CD4-positive, alpha-beta T cell treated with Interleukin-4 for 1 hour (primary cell): ENCODE results near the gene WDR33.
"Not testable (repeated sequence)": the region's sequence is repeated elsewhere in the genome, so short reads cannot be mapped to it uniquely, and the experiment has no call there.

ENCODE experiments used
- DNase-seq, 2 donors: peaks; one replicate each; pipeline ENCODE4 v3.0.0-alpha.2; 2020 to 2022

Gene WDR33

DNA sequence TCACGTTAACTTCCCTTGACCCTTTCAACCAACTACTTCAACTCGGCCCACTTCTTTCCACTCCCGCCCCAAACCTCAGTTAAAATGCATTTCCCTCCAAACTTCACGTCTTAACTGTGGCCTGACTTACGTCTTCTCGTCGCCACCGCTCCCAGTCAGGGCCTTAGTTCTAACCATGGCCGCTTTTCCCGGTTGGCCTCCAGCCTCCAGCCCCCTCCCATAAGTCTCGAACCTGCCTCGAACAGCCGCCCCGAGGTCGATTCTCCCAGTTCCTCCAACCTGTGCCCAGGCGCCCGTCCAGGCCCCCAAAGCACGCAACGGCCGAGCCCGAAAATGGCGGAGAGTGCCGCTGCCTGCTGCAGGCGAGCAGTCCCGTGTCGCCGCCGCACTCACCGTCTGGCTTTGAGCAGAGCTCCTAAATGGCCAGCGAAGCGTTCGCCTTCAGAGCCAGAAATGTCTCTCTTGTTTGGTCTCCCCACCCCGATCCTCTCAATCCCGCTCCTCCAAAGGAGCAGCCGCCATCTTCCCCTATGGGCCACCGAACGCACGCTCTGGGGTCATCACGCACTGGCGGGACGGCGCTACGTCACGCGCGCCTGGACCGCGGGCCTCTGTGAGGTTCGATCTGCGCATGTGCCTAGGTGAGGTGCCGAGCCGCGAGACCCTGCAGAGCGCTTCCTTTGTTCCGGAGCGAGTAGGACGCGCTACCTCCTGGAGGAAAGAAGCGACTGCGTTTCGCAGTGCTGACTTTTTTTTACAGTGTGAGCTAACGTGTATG lies at the start of gene WDR33:
TSS of gene WDR33 (minus strand) at position 553 of the 778 bp plus-strand sequence. CDS start 40,190 bp downstream, outside the sequence.
- DNase-seq = peak; percentile 94

- no peak for DNase-seq
These were observed 49.2 kb upstream of the WDR33 start for GRCh38 chr2:127860130-127860529.

GRCh38 chr2:127859712-127860085 lies 48.7 kb upstream of the WDR33 start:
- DNase-seq = peak; percentile 77 to 78

DNA sequence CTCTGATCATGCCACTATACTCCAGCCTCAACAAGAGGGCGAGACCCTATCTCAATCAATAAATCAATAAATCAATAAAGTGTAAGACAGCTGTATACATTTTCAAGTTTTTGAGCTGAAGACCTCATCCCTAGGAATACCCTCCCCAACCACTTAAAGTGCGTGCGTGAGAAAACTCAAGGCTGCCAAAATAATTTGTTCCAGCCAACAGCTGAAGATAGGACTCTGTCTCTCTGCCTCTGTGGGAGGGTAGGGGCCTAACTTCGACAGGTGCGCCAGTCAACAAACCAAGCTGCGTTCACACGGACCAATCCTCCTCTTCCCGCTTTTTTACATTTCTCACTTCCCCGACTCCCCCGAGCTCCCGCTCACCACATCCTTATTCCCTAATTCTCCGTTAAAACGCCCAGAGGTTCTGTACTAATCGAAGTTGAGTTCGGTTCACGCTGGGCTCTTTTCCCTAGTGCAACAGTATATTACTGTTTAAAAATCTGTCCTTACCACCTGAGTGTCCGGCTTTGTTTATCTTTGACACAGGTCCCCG lies 46.4 kb upstream of the WDR33 start:
- DNase-seq = peak in 1 of 2 donors; percentile 19

DNA sequence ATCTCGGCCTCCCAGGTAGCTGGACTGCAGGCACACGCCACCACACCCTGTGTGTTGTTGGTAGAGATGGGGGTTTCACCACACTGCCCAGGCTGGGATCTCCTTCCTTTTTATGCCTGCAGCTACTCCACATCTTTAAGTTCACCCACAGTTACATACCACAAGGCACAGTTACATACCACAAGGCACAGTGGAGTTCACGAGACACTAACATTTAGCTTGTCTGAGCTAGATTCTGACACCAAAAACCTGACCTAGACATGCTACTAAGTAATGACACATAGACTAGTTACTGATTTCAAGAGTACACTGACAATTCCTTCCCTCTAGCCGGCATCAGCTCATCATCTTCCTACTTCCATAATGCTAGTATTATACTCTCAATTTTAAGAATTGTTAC lies 42.7 kb upstream of the WDR33 start:
- no peak for DNase-seq

DNA sequence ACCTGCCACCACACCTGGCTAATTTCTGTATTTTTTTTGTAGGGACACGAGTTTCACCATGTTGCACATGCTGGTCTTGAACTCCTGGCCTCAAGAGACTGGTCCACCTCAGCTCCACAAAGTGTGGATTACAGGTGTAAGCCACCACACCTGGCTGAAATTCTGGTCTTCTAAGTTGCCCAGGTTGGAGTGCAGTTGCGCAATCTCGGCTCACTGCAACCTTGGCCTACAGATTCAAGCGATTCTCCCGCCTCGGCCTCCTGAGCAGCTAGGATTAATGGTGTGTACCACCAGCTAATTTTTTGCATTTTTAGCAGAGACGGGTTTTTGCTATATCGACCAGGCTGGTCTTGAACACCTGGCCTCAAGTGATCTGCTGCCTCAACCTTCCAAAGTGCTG lies 41.4 kb upstream of the WDR33 start:
- no peak for DNase-seq

DNA sequence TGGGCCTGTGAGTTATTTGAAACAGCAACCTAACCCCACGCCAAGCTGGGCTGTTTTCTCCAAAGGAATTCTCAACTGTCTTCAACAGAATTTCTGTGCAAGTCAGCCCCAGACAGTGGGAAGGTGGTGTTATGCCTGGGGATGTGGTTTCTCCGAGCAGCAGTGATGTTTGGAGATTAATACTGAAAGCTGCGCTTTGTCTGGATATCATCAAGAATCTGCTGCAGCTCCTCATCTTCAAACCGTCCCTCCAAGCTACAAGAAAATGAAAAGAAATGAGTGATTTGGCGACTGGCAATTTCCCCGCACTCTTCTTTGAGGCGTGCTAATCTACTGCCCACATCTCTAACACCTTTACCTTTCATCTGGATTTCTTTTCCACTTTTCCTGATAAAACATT lies 37.0 kb upstream of the WDR33 start:
- DNase-seq = no peak

DNA sequence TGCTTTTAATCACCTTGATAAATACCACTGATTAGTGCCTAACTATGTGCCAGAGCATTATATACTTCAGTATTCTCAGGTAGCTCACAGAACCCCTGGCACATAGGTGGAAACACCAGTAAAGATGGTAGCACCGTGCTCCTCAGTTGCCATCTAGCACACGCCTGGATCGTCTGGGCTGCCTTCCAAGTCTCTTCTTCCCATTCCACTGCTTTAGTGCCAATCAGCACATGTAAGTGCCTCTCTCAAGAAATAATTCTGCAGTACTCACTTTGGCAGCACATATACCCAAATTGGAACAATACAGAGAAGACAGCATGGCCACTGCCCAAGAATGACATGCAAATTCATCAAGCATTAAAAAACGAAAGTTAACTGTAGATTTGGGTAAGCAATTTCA lies 34.0 kb upstream of the WDR33 start:
- no peak for DNase-seq

GRCh38 chr2:127843677-127844076 lies 32.7 kb upstream of the WDR33 start:
- no peak for DNase-seq

- DNase-seq = no peak
These were observed 30.7 kb upstream of the WDR33 start for GRCh38 chr2:127841466-127842178.

- no peak for DNase-seq
These were observed 29.9 kb upstream of the WDR33 start for GRCh38 chr2:127840893-127841292.

GRCh38 chr2:127834951-127835350 lies 24.0 kb upstream of the WDR33 start:
- DNase-seq = no peak

GRCh38 chr2:127829845-127830246 lies 18.9 kb upstream of the WDR33 start:
- peak; percentile 74 to 79 for DNase-seq

DNA sequence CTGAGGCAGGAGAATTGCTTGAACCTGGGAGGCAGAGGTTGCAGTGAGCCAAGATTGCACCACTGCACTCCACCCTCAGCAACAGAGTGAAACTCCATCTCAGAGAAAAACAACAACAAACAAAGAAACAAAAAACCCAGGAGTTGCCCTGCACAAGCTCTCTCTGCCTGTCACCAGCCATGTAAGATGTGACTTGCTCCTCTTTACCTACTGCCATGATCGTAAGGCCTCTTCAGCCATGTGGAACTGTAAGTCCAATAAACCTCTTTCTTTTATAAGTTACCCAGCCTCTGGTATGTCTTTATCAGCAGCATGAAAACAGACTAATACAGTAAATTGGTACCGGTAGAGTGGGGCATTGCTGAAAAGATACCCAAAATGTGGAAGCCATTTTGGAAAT lies 15.7 kb upstream of the WDR33 start:
- DNase-seq = not testable (repeated sequence)

DNA sequence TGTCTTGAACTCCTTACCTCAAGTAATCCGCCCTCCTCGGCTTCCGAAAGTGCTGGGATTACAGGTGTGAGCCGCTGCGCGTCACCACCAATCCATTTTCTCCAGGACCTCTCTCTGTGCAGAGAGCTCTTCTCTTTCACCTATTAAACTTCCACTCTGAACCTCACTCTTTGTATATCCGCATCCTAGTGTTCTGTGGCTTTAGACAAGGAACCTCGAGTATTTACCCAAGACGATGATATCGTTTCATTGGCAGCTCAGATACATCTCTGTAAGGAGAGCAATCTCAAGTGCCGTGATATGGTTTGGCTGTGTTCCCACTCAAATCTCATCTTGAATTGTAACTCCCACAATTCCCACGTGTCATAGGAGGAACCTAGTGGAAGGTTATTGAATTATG lies 15.1 kb upstream of the WDR33 start:
- DNase-seq = no peak

DNA sequence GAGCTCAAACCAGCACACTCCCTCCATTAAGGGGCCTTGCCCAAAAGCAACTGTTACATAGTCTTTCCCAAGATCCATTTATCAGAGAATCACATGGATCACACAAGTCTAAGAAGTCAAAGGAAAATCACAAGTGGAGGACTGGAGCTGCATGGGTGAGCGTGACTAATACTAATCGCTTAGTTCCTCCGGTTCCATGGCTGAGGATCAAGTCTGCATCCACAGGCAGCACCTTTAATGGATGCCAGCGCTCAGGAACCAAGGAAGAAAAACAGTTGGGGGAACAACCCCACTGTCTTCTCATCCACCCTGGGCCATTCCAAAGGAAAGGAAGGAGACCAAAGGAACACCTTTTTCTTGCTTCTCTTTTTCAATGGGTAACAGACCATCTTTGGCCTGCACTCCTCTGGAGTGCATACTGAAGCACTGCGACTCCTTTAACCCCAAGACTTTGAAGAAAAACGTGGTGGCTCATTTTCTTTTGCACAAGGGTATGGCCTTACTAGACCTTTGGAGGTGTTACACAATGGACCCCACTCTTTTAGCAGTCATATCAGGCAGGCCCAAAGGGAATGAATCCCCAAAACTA lies 9.2 kb upstream of the WDR33 start:
- no peak for DNase-seq

DNA sequence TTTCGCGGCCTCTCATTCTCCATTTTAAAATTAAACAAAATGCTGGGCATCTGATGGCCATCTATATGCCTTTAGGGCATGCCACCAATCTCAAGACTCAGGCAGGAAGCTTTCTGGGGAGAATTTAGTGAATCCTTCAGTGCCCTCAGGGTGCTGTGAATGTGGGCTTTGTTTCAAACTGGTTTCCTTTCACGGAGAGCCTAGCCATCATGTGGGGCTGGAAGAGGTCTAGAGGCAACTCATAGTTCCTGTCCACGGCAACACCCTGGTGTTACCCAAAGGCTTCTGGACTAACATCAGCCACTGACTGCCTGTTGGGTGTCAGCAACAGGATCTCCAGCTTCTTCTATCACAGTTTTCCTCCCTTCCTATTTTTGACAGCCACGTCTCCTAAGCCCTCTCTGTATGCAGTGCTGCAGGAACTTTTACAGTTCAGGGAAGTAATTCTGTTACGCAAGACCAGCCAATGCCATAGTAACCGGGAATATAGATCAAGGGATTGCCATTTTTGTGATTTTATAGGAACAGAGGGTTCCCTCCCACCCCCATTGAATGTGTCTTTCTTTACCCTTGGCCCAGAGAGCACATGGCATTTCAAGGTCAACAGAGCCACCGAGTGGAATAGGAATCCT lies 7.9 kb upstream of the WDR33 start:
- DNase-seq = no peak

- DNase-seq = no peak
These were observed 7.3 kb upstream of the WDR33 start for GRCh38 chr2:127818241-127818640.

DNA sequence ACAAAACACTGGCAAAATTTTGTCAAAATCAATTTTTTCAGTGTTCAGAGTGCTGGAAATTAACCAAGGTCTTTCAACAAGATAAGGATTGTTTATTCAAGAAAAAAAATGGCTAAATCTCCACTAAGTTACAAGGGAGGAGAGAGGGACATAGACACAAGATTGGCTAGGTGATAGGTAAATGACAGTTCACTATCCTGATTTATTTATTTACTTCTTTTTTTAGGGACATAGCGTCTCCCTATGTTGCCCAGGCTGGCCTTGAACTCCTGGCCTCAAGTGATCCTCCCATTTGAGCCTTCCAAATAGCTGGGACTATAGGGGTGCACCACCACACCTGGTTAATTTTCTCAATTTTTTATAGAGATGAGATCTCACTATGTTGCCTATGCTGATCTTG lies 3.7 kb upstream of the WDR33 start:
- DNase-seq = no peak

DNA sequence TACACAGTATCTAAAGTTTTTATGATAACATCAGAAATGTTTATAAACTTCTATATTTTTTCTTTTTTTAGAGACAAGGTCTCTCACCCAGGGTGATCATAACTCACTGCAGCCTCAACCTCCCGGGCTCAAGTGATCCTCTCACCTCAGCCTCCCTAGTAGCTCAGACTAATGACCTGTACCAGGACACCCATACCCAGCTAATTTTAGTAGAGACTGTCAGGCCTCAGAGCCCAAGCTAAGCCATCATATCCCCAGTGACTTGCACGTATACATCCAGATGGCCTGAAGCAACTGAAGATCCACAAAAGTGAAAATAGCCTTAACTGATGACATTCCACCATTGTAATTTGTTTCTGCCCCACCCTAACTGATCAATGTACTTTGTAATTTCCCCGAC lies 1.5 kb upstream of the WDR33 start:
- DNase-seq = not testable (repeated sequence)

DNA sequence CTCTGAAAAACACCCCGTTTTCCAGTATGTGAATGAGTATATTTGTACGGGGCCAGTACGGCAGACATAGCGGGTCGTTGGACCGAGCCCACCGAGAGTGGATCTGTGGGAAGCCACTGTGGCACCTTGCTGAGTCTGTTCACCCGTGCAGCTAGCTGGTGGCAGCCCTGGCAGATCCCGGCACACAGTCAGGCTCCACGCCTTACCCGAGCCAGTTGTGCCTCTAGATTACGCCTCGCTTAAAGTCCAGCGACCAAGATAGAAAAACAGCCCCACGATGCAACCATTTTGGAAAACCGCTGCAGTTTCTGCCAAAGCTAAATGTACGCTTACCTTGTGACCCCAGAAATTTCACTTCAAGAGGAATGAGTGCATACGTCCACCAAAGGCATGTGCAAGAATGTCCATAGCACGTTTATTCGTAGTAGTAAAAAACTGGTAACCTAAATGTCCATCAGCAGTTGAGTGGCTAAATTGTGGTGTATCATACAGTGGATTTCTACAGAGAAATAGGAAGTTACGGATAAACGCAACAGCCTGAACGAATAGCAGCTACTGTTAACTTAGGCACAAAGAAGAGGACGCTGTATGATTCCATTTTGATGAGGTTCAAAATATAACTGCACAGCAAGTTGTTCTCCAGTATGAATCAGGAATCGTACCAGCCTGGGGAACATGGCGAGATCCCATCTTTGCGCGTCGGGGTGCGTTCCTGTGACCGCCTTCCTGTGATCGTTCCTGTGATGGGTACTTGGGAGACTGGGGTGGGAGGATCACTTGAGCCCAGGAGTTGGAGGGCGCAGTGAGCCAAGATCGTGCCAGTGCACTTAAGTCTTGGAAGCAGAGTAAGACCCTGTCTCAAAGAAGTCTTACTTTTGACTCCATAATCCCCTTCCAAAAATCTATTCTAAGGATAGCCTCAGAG lies 688 bp upstream of the WDR33 start:
- DNase-seq = no peak

DNA sequence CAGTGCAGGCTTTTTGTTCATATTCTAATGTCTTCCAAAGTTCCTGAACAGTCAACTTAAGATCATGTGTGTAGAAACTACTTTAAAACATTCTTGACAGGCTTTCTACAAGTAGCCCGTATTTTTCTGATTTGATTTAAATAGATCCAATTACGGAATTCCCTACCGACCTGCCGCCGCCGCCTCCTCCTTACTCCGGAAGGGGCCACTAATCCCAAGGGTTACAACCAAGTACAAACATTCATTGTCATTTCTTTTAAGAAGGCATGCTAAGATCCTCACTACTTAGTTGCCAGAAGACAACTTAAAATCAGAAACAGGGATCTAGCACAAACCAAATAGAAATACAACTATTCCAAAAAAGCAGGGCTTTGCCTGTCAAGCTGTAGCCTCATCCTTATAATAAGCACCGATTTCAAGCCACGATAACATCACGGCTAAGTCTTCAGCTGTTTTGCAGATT lies 784 bp downstream of the WDR33 start:
- no peak for DNase-seq
